Suprapubic skin (tissue), 3 donors: ENCODE results near the gene SPRED2.

Source experiments
- CTCF ChIP-seq, 2 donors: fragments of 200-600 bp in 1 of 2; fragments of 450-650 bp in 1 of 2; sonication (generic) in 1 of 2; IDR thresholded peaks; one replicate each; pipeline ENCODE4 v1.5.1; 2016 to 2019; ENCODE audit warnings: antibody characterized with exemption in 2 of 2, mild to moderate bottlenecking in 1 of 2, moderate library complexity in 1 of 2
- EP300 ChIP-seq: sonication (generic); formaldehyde crosslinking; IDR thresholded peaks from one replicate; pipeline ENCODE4 v1.6.1; 2017; ENCODE audit warnings: antibody characterized with exemption

DNA sequence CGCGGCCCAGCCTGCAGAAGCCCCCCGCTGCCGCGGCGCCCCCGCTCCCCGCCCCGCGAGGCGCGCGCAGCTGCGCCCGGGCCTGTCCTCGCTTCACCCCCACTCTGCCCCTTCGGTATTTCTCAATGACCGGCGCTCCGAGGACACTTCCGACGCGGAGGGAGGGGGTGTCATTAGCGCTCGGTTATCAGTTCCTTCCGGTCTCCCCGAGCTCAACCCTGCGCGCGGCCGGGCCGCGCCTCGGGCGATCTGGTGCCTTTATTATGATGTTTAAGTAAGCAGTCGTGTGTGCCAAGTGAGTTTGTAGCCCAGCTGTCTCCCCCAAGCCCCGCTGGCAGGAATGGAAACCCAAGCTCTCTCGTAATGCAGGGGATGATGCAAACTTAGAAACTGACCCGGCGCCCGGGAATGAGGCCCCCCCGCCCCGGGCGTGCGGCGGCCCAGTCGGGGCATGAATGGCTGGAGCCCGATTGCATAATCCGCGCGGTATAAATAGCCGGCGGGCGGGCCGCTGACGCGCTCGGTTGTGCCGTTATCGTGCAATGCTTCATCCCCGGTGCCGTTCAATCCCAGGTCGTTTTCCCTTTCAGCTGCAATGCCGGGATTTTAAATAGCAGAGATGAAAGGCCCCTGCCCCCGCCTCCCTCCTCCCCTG lies 3.9 kb upstream of the SPRED2 start:
- TF ChIP-seq CTCF (IDR thresholded peaks at IDR 0.05) = no peak
- peak; percentile 16 for TF ChIP-seq EP300
